PC-3 (cell line): ENCODE measurements around the gene BOD1.

Experiments used
- CTCF ChIP-seq: fragments of 300-600 bp; sonication (generic); conservative IDR thresholded peaks from 2 replicates; pipeline ENCODE4 v1.5.1; 2017; ENCODE audit warnings: antibody characterized with exemption, low read depth, mild to moderate bottlenecking, low read length
- EZH2 ChIP-seq: fragments of 300-600 bp; sonication (generic); IDR thresholded peaks from one replicate; pipeline ENCODE4 v1.6.1; 2017; ENCODE audit warnings: antibody characterized with exemption, mild to moderate bottlenecking, low read length; ENCODE audit not compliant: unreplicated experiment

DNA sequence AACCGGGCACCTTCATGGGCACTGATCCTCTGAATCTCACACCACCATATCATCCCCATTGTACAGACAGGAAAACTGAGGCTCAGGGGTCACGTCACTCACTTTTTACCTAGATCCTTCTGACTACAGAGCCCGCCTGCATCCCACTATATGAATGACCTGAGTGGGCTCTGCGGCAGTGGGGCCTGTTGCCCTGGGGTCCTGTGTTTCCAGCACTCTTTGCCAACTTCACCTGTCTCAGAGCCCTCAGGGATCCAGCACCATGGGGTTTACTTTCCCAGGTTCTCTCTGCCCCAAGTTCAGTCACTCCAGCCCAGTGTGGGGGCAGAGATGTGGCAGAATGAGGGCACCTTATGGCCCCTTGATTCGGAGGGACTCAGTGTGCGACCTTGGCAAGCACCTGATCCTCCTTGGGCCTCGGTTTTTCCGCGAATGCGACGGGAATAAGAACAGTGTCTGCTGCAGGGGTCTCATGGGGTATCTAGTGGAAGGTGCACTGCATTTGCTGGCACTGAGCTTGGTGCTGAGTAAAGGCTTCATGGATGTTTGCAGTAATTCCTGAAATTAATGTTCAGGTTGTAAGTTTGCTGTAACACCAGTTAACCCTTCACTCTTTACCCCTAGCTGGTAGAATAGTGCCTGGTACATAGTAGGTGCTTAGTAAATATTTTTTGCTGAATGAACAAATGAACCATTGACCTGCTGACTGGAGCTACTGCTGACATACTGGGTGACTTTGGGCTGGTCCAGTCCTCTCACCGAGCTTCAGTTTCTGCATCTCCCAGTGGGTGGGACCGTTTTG, 47.1 kb upstream of the BOD1 start:
- TF ChIP-seq EZH2 (no peak), CTCF (no peak)
